ENCODE results near the gene FUOM. TPM values are rescaled to one million over a fixed set of nuclear protein-coding genes. Genes with fewer than 3 reads are reported as not detected.
"Not testable (repeated sequence)": the region's sequence is repeated elsewhere in the genome, so short reads cannot be mapped to it uniquely, and the experiment has no call there.

FUOM gene
- total RNA-seq, 1 experiment from 2014 or later: 33.3 TPM

DNA sequence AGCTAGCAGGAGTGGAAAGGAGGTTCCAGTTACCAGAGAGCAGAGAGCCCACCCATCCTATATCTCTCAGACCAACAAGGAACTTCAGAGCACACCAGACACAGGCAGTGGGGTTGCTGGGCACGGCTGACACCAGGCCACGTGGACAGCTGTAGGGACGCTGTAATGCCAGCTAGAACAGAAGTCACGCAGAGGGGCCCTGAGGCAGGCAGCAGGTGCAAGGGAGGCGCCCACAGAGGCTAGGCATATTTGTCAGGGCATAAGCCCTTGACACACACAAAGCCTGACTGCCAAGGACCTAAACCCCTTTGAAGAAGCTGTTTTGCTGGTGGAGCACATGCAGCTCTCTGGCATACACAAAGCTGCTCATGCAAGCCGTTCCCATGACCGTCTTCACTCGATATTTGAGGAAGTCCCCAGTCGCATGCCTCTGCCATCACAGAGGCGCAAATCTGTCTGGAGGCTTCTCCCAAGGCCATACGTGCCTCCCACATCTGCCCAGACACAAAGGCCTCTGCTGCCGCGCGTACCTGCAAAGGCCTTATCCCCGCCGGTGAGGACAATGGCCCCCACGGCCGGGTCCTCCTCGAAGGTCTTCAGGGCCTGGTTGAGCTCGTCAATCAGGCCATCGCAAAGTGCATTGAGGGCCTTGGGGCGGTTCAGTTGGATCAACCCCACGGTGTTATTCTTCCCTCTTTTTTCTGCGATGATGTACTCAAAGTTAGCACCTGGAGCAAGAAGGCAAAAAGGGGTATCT lies 12.4 kb upstream of the FUOM start:
- DNase-seq: no peak
- peaks cover 8% of the 10 kb centered on the region; the same call in 1 of the 2 replicates for H3K79me2 ChIP-seq (ENCODE audit: low read length)
- H2AFZ ChIP-seq (ENCODE audit: low read length): no peak overlapping the region
- TF ChIP-seq, protein P1, sequence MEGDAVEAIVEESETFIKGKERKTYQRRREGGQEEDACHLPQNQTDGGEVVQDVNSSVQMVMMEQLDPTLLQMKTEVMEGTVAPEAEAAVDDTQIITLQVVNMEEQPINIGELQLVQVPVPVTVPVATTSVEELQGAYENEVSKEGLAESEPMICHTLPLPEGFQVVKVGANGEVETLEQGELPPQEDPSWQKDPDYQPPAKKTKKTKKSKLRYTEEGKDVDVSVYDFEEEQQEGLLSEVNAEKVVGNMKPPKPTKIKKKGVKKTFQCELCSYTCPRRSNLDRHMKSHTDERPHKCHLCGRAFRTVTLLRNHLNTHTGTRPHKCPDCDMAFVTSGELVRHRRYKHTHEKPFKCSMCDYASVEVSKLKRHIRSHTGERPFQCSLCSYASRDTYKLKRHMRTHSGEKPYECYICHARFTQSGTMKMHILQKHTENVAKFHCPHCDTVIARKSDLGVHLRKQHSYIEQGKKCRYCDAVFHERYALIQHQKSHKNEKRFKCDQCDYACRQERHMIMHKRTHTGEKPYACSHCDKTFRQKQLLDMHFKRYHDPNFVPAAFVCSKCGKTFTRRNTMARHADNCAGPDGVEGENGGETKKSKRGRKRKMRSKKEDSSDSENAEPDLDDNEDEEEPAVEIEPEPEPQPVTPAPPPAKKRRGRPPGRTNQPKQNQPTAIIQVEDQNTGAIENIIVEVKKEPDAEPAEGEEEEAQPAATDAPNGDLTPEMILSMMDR (conservative IDR thresholded peaks at IDR 0.05; ENCODE audit: low read depth, low read length): no peak
- no peak for TF ChIP-seq EZH2 (IDR thresholded peaks at IDR 0.05; ENCODE audit: low read length, unreplicated experiment)
- TF ChIP-seq EZH2phosphoT487 (IDR thresholded peaks at IDR 0.05; ENCODE audit: borderline replicate concordance, low read length): no peak
- intact Hi-C loops (cut with micrococcal nuclease): no loop called here
- CTCF ChIA-PET: no interaction called here
- no peaks in the 10 kb centered on the region for H4K20me1 ChIP-seq (ENCODE audit: low read length)
- H3K4me2 ChIP-seq (ENCODE audit: low read length): no peak overlapping the region
- ATAC-seq: no peak
- no peak overlapping the region for H3K27ac ChIP-seq (ENCODE audit: low read length)
- H3K9me2 ChIP-seq (replicated peaks; ENCODE audit: low read length): no peaks in the 10 kb centered on the region
- no peaks in the 10 kb centered on the region for H3K9me3 ChIP-seq (ENCODE audit: low read length)
- POLR2A ChIA-PET (ENCODE audit: unreplicated experiment): no interaction called here
- no peak overlapping the region for H3K4me3 ChIP-seq (ENCODE audit: low read length)
- BruUV-seq (replicated peaks): TSS peak; percentile 16
- H3K9ac ChIP-seq (ENCODE audit: low read length): no peak overlapping the region
- peaks cover 14% of the 10 kb centered on the region; the same call in 1 of the 2 replicates for H3K36me3 ChIP-seq (ENCODE audit: low read depth, low read length)
- H3F3A ChIP-seq (ENCODE audit: low read length, unreplicated experiment): no peaks in the 10 kb centered on the region
- peaks cover 3% of the 10 kb centered on the region; the same call in 1 of the 2 replicates for H3K4me1 ChIP-seq (ENCODE audit: insufficient read depth, low read length)
- H3K27me3 ChIP-seq (ENCODE audit: low read length): no peaks in the 10 kb centered on the region

DNA sequence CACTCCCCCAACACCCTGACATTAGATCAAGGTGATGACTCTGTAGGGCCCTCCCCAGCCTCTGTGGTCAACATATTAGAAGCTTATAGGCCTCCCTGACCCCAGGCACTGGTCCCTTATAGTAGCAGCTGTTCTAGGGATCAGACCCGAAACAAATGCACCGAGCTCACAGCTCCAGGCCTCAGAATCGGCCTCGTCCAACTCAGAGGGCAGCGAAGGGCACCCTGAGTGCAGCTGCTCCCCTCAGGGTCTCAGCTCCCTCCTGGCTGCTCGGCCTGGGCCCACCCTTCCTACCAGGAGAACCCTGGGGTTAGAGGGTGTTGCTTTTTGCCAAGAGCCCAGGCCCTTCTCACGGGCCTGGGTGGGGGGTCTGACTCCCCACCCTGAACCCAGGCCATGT lies 10.3 kb upstream of the FUOM start:
- no peak for ATAC-seq
- H3K9me3 ChIP-seq (ENCODE audit: low read length): no peaks in the 10 kb centered on the region
- CTCF ChIA-PET: no interaction called here
- H3F3A ChIP-seq (ENCODE audit: low read length, unreplicated experiment): no peaks in the 10 kb centered on the region
- no peak overlapping the region for H2AFZ ChIP-seq (ENCODE audit: low read length)
- no peaks in the 10 kb centered on the region for H4K20me1 ChIP-seq (ENCODE audit: low read length)
- no peak overlapping the region for H3K4me3 ChIP-seq (ENCODE audit: low read length)
- BruUV-seq (replicated peaks): no TSS peak
- no peak overlapping the region for H3K27ac ChIP-seq (ENCODE audit: low read length)
- intact Hi-C loops (cut with micrococcal nuclease): no loop called here
- H3K79me2 ChIP-seq (ENCODE audit: low read length): peaks cover 8% of the 10 kb centered on the region; the same call in 1 of the 2 replicates
- POLR2A ChIA-PET (ENCODE audit: unreplicated experiment): no interaction called here
- no peak for DNase-seq
- H3K9ac ChIP-seq (ENCODE audit: low read length): no peak overlapping the region
- no peaks in the 10 kb centered on the region for H3K9me2 ChIP-seq (replicated peaks; ENCODE audit: low read length)
- H3K4me2 ChIP-seq (ENCODE audit: low read length): no peak overlapping the region
- H3K4me1 ChIP-seq (ENCODE audit: insufficient read depth, low read length): no peaks in the 10 kb centered on the region
- no peaks in the 10 kb centered on the region for H3K27me3 ChIP-seq (ENCODE audit: low read length)
- peaks cover 19% of the 10 kb centered on the region; the same call in 1 of the 2 replicates for H3K36me3 ChIP-seq (ENCODE audit: low read depth, low read length)
- TF ChIP-seq EZH2phosphoT487 (IDR thresholded peaks at IDR 0.05; ENCODE audit: borderline replicate concordance, low read length): no peak
- TF ChIP-seq EZH2 (IDR thresholded peaks at IDR 0.05; ENCODE audit: low read length, unreplicated experiment): no peak
- TF ChIP-seq, protein P1 (conservative IDR thresholded peaks at IDR 0.05; ENCODE audit: low read depth, low read length): no peak

DNA sequence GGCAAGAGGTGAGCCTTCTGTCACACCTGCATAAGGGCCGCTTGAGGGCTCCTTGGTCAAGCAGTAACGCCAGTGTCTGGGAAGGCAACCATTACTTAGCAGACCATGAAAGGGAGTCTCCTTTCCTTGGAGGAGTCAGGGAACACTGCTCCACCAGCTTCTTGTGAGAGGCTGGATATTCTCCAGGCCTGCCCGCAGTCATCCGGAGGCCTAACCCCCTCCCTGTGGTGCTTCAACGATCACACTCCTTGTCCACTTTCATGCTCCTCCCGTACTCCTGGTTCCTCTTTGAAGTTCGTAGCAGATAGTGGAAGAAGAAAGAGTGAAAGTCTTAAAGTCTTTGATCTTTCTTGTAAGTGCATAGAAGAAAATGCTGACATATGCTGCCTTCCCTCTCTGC lies 9.6 kb upstream of the FUOM start:
- H3K4me3 ChIP-seq (ENCODE audit: low read length); H3K79me2 ChIP-seq (ENCODE audit: low read length); H3K27me3 ChIP-seq (ENCODE audit: low read length); H3K9ac ChIP-seq (ENCODE audit: low read length); CTCF ChIA-PET; DNase-seq; intact Hi-C loops (cut with micrococcal nuclease); H3K9me3 ChIP-seq (ENCODE audit: low read length); H3K9me2 ChIP-seq (replicated peaks; ENCODE audit: low read length); H3K4me2 ChIP-seq (ENCODE audit: low read length); H3K27ac ChIP-seq (ENCODE audit: low read length); ATAC-seq; H2AFZ ChIP-seq (ENCODE audit: low read length); BruUV-seq (replicated peaks); H3K4me1 ChIP-seq (ENCODE audit: insufficient read depth, low read length); POLR2A ChIA-PET (ENCODE audit: unreplicated experiment); H3F3A ChIP-seq (ENCODE audit: low read length, unreplicated experiment); H4K20me1 ChIP-seq (ENCODE audit: low read length): not testable (repeated sequence)
- peaks cover 19% of the 10 kb centered on the region; the same call in 1 of the 2 replicates for H3K36me3 ChIP-seq (ENCODE audit: low read depth, low read length)
